ENCODE results near the gene ZNF500.
"Not testable (repeated sequence)": the region's sequence is repeated elsewhere in the genome, so short reads cannot be mapped to it uniquely, and the experiment has no call there.

The ZNF500 gene

DNA sequence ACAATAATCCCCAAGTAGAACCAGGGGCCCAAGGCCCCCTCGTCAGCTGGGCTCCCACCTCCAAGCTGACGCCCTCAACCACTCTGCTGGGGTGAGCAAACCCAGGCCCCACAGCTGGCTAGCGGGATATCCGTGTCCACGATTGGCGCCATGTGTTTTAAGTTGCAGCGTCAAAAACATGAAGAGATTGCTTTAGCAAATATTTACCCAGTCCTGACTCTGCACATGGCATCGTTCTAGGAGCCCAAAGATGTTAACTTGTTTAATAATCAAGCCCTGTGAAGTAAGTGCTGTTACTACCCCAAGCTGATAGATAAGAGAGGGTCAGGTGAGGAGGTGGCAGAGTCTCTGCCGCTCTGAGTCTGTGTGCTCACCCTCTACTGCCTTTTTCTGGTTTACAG is 21.5 kb upstream of the ZNF500 start:
- TF ChIP-seq, protein P1, sequence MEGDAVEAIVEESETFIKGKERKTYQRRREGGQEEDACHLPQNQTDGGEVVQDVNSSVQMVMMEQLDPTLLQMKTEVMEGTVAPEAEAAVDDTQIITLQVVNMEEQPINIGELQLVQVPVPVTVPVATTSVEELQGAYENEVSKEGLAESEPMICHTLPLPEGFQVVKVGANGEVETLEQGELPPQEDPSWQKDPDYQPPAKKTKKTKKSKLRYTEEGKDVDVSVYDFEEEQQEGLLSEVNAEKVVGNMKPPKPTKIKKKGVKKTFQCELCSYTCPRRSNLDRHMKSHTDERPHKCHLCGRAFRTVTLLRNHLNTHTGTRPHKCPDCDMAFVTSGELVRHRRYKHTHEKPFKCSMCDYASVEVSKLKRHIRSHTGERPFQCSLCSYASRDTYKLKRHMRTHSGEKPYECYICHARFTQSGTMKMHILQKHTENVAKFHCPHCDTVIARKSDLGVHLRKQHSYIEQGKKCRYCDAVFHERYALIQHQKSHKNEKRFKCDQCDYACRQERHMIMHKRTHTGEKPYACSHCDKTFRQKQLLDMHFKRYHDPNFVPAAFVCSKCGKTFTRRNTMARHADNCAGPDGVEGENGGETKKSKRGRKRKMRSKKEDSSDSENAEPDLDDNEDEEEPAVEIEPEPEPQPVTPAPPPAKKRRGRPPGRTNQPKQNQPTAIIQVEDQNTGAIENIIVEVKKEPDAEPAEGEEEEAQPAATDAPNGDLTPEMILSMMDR (IDR thresholded peaks at IDR 0.05; ENCODE audit: insufficient read depth, low read depth, low read length, missing control alignments), result no peak
- no peak for DNase-seq (ENCODE audit: low read depth)
- H3K4me3 ChIP-seq (ENCODE audit: low read length), result no peak overlapping the region

DNA sequence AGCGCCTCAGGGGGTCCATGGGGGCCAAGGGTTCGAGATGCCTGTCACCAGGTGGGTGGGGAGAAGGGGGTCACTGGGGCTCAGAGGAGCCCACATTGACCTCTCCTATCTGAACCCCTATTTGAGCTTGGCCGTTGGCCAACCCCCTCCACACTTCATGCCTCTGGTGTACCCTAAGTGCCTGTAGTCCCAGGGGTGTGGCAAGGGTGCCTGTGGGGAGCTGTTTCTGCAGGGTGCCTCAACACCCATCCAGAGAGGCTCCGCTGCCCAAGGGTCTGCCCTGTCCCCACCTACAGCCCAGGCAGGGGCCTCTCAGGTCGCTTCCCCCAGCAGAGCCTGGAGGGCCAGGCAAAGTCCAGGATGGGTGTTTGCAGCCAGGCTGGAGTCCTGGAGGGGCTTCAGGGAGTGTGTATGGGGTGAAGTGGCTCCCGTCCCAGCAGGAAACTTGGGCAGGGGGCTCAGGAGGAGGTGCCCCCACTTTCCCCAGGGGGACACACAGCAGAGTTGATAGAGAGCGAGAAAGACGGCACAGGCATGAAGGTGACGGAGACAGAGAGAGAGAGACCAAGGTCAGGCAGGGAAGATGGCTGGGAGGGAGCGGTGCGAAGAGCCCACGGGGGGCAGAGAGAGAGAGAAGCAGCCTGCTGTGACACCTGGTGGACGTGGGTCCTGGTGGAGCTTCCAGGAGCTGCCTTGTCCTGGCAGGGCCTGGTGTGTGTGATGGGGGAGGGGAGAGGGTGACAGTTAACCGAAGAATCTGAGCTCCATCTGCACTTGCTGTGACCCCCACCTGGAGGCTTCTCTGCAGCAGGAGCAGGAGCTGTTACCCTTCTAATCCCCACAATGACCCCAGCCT is 20.9 kb upstream of the ZNF500 start, which contains the start of gene SEPTIN12:
Gene SEPTIN12, minus strand, starts transcription at position 719 of the 856 bp plus-strand sequence. Its CDS starts 700 bp downstream, at position 19.
- no peak for DNase-seq (ENCODE audit: low read depth)
- TF ChIP-seq, protein P1 (IDR thresholded peaks at IDR 0.05; ENCODE audit: insufficient read depth, low read depth, low read length, missing control alignments), result no peak
- H3K4me3 ChIP-seq (ENCODE audit: low read length), result no peak within 1 kb of the TSS

DNA sequence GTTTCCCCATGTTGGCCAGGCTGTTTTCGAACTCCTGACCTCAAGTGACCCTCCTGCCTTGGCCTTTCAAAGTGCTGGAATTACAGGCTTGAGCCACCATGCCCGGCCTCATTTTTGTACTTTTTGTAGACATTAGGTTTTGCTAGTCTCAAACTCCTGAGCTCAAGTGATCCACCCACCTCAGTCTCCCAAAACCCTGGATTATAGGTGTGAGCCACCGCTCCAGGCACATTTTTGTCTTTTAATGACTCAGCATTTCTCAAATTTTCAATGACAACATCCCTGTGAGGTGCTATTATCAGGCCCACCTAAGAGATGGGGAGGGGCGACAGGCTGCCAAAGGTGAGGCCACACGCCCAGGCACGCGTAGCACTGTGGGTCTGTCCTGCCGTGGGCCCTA is 20.1 kb upstream of the ZNF500 start:
- no peak overlapping the region for H3K4me3 ChIP-seq (ENCODE audit: low read length)
- DNase-seq (ENCODE audit: low read depth), result no peak
- TF ChIP-seq, protein P1 (IDR thresholded peaks at IDR 0.05; ENCODE audit: insufficient read depth, low read depth, low read length, missing control alignments), result no peak

DNA sequence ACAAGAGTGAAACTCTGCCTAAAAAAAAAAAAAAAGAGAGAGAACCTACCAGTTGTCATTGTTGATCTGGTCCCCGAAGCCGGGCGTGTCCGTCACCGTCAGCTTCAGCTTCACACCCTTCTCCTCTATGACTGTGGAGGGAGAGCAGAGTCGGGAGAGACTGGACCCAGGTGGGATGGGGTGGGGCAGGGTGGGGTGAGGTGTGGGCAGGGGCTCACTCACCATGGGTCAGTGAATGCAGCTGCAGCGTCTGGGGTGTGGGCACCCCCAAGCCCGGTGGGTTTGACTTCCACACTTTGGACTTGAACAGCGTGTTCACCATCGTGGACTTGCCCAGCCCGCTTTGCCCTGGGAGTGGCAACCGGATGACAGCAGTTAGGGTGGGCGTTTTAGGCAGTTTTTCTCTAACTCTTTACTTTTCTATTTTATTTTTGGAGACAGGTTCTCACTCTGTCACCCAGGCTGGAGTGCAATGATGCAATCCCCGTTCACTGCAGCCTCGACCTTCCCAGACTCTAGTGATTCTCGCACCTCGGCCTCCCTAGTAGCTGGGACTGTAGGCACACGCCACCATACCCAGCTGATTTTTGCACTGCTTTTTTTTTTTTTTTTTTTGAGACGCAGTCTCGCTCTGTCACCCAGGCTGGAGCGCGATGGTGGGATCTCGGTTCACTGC is 18.9 kb upstream of the ZNF500 start:
- TF ChIP-seq, protein P1 (IDR thresholded peaks at IDR 0.05; ENCODE audit: insufficient read depth, low read depth, low read length, missing control alignments), result no peak
- no peak for DNase-seq (ENCODE audit: low read depth)
- no peak overlapping the region for H3K4me3 ChIP-seq (ENCODE audit: low read length)

DNA sequence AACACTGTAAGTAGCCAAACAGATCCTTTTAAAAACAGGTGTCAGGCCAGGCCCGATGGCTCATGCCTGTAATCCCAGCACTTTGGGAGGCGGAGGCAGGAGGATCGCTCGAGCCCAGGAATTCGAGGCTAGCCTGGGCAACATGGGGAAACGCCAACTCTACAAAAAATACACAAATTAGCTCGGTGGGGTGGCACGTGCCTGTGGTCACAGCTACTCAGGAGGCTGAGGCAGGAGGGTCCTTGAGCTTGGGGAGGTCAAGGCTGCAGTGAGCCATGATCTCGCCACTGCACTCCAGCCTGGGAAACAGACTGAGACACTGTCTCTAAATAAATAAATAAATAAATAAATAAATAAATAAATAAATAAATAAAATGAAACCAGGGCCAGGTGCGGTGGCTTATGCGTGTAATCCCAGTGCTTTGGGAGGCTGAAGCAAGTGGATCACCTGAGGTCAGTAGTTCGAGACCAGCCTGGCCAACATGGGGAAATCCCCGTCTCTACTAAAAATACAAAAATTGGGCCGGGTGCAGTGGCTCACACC is 17.6 kb upstream of the ZNF500 start:
- not testable (repeated sequence) for DNase-seq (ENCODE audit: low read depth); H3K4me3 ChIP-seq (ENCODE audit: low read length)

DNA sequence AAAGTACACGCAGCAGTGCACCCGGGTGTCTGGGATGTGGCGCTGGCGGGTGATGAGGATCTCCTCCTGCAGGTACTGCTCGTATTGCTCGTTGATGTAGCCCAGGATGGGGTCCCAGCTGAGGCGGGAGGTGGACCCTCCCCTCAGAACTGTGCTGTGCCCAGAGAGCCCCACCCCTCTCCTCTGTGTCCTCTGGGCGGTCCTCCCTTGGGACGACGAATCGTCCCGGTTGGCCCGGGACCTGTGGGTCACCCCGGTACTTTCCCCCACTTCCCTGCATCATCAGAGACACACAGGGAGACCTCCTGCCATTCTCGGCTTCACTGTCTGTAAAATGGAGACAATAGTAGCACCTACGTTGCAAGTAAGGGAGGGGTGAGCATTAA is 17.0 kb upstream of the ZNF500 start:
- TF ChIP-seq, protein P1 (IDR thresholded peaks at IDR 0.05; ENCODE audit: insufficient read depth, low read depth, low read length, missing control alignments), result no peak
- no peak for DNase-seq (ENCODE audit: low read depth)
- no peak overlapping the region for H3K4me3 ChIP-seq (ENCODE audit: low read length)

DNA sequence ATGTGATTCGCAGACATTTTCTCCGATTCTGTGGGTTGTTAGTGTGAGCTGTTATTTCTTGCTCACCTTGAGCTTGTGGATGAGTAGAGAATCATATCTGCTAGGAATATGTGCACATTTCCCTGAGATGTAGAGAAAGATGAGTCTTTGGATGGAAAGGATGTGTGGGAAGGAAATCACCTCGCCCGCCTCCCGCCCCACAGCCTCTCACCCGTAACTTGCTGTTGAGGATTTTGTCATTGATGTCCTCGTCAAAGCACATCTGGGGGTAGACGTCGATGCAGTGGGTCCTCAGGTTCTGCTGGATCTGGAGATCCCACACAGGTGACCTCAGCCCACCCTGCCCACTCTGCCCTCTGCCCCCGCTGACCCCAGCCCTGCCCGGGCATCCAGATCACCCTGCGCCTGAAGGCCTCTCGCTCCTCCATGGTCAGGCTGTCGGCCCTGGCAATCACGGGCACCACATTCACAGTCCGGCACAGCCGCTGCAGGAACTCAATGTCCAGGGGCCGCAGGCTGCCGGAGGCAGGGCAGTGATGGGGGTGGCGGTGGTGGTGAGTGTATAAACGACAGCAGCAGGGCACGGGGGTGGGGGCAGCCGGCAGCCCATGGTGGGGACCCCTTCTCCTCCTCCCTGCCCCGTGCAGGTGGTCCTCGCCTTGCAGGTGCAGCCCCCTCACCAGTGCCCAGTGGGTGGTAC is 16.4 kb upstream of the ZNF500 start:
- TF ChIP-seq, protein P1 (IDR thresholded peaks at IDR 0.05; ENCODE audit: insufficient read depth, low read depth, low read length, missing control alignments), result no peak
- no peak overlapping the region for H3K4me3 ChIP-seq (ENCODE audit: low read length)
- DNase-seq (ENCODE audit: low read depth), result no peak

Measured in epithelial cell of esophagus (primary cell).